HL-60 (cell line): ENCODE results near the gene EVI5.

Experiments used
- CTCF ChIP-seq: IDR thresholded peaks from one replicate; pipeline ENCODE4 v1.5.1; 2011; ENCODE audit warnings: low read length, control low read depth, inconsistent platforms; ENCODE audit not compliant: insufficient read depth
- REST ChIP-seq: IDR thresholded peaks from 2 replicates; pipeline ENCODE4 v1.6.1; 2012; ENCODE audit warnings: low read depth; ENCODE audit not compliant: insufficient replicate concordance
- SPI1 ChIP-seq: IDR thresholded peaks from 2 replicates; pipeline ENCODE4 v1.6.1; 2012; ENCODE audit warnings: low read depth, mild to moderate bottlenecking, borderline replicate concordance

DNA sequence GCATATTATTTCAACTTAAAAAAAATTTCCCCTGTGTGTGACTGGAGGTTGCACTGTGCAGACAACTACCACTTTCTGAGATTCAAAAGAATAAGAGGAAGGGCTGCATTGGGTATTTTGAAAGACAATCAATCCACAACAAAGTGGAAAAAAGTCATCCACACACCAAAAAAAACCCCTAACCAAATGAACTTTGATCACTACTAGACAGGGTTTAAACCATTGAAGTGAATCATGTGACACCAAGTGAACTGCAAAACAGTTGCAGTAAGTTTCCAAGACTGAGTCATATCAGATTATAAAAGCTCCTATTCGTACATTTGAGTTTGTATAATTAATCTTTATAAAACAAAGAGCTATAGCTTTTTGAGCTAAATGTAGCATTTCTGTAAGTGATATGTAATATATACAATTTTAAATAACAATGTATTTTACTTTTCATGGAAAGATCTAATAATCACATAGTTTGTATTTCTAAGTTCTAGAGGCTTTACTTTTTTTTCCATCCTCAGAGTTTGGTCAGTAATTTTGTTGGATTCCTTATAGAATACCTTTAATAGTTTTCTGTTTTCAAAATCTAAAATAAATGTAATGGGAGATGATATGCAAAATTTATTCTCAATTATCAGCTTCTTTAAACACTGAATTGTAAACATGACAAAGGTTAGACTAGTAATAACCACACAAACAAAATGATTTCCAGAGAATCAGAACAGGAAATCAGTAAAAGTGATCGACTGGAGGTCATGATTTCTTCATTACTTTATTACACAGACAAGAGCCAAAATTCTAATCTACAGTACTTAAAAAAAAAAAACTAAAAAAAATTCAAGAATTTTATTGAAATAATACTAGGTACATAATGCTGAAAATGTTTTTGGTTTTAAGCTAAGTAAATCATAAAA, 247.7 kb downstream of the EVI5 start:
- TF ChIP-seq CTCF (no peak), SPI1 (no peak), REST (no peak)
